Measurements from ENCODE around the gene A4GALT.

A4GALT gene

GRCh38 chr22:42700355-42700754 is 20.3 kb downstream of the A4GALT start:
- DNase-seq = no peak

- no peak for DNase-seq
Observed at GRCh38 chr22:42699976-42700352, 20.7 kb downstream of the A4GALT start.

GRCh38 chr22:42699281-42699975 is 21.2 kb downstream of the A4GALT start:
- no peak for DNase-seq

- no peak for DNase-seq
Observed at GRCh38 chr22:42697542-42698013, 23.1 kb downstream of the A4GALT start.

GRCh38 chr22:42696331-42696967 is 24.2 kb downstream of the A4GALT start:
- DNase-seq = no peak

- DNase-seq = no peak
Observed at GRCh38 chr22:42695294-42695693, 25.4 kb downstream of the A4GALT start.

GRCh38 chr22:42693763-42694683 is 26.6 kb downstream of the A4GALT start:
- DNase-seq = no peak

GRCh38 chr22:42693055-42693762 is 27.5 kb downstream of the A4GALT start:
- no peak for DNase-seq

- DNase-seq = no peak
Observed at GRCh38 chr22:42692239-42693054, 28.2 kb downstream of the A4GALT start.

- no peak for DNase-seq
Observed at GRCh38 chr22:42691440-42691839, 29.2 kb downstream of the A4GALT start.

- no peak for DNase-seq
Observed at GRCh38 chr22:42688241-42689211, 32.1 kb downstream of the A4GALT start.

GRCh38 chr22:42686756-42687491 is 33.7 kb downstream of the A4GALT start:
- no peak for DNase-seq

GRCh38 chr22:42685941-42686653 is 34.6 kb downstream of the A4GALT start:
- no peak for DNase-seq

GRCh38 chr22:42684462-42685195 is 36.0 kb downstream of the A4GALT start:
- DNase-seq = no peak

- DNase-seq = no peak
Observed at GRCh38 chr22:42683578-42684283, 36.9 kb downstream of the A4GALT start.

GRCh38 chr22:42682113-42682851 is 38.4 kb downstream of the A4GALT start:
- DNase-seq = no peak

- no peak for DNase-seq
Observed at GRCh38 chr22:42680648-42681047, 40.0 kb downstream of the A4GALT start.
